Keratinocyte (primary cell): ENCODE data around the gene LILRB4. TPM values are rescaled to one million over a fixed set of nuclear protein-coding genes. Genes with fewer than 3 reads are reported as not detected.

ENCODE experiments used
- DNase-seq: peaks from one replicate; pipeline ENCODE4 v3.0.0-alpha.2; 2011; ENCODE audit warnings: low read depth, missing footprints, low spot score
- FAIRE-seq: peaks from 2 replicates; lab custom pipeline; 2011; peaks lifted over from hg19 to GRCh38; lab: Jason Lieb, UNC
- H2AFZ ChIP-seq: 2 replicates; pipeline ENCODE4 v1.6.0; 2012; ENCODE audit warnings: low read length, control low read depth, inconsistent platforms; ENCODE audit not compliant: control insufficient read depth
- H3K27ac ChIP-seq: 2 replicates; pipeline ENCODE4 v1.5.1; 2011; ENCODE audit warnings: low read length; ENCODE audit not compliant: control insufficient read depth, insufficient read depth
- H3K27me3 ChIP-seq: 3 replicates; pipeline ENCODE4 v1.6.0; 2011; ENCODE audit warnings: low read length; ENCODE audit not compliant: control insufficient read depth, insufficient read depth; ENCODE audit errors: extremely low read depth
- H3K36me3 ChIP-seq, 2 experiments: 2 replicates in 1 of 2; 3 replicates in 1 of 2; pipeline ENCODE4 v1.5.1; 2011; ENCODE audit warnings: low read length in 2 of 2, mild to moderate bottlenecking in 1 of 2; ENCODE audit not compliant: control insufficient read depth in 2 of 2, insufficient read depth in 2 of 2; ENCODE audit errors: extremely low read depth in 1 of 2
- H3K4me1 ChIP-seq: 3 replicates; pipeline ENCODE4 v1.5.1; 2011; ENCODE audit warnings: low read length; ENCODE audit not compliant: control insufficient read depth, insufficient read depth; ENCODE audit errors: extremely low read depth
- H3K4me2 ChIP-seq: 3 replicates; pipeline ENCODE4 v1.6.0; 2011; ENCODE audit warnings: low read depth, low read length; ENCODE audit not compliant: control insufficient read depth, insufficient read depth; ENCODE audit errors: extremely low read depth
- H3K4me3 ChIP-seq, 3 experiments: fragments of 200-600 bp in 1 of 3; sonication (generic) in 1 of 3; 2 replicates in 2 of 3; 3 replicates in 1 of 3; pipeline ENCODE4 v1.5.1; 2011 to 2016; ENCODE audit warnings: low read length in 3 of 3, mild to moderate bottlenecking in 3 of 3, control low read depth in 2 of 3, inconsistent platforms in 1 of 3, low read depth in 1 of 3, mixed read lengths in 1 of 3, mixed run types in 1 of 3, moderate library complexity in 1 of 3; ENCODE audit not compliant: control insufficient read depth in 2 of 3, insufficient read depth in 2 of 3; ENCODE audit errors: extremely low read depth in 1 of 3
- H3K79me2 ChIP-seq: 2 replicates; pipeline ENCODE4 v1.6.0; 2012; ENCODE audit warnings: low read length; ENCODE audit not compliant: control insufficient read depth, insufficient read depth
- H3K9ac ChIP-seq: 3 replicates; pipeline ENCODE4 v1.6.0; 2011; ENCODE audit warnings: low read length; ENCODE audit not compliant: control insufficient read depth, insufficient read depth; ENCODE audit errors: extremely low read depth
- H3K9me1 ChIP-seq: 3 replicates; pipeline ENCODE4 v1.6.0; 2011; ENCODE audit warnings: low read length; ENCODE audit not compliant: control insufficient read depth, insufficient read depth; ENCODE audit errors: extremely low read depth
- H3K9me3 ChIP-seq: 2 replicates; pipeline ENCODE4 v1.5.1; 2012; ENCODE audit warnings: low read depth, low read length; ENCODE audit not compliant: control insufficient read depth
- H4K20me1 ChIP-seq: 3 replicates; pipeline ENCODE4 v1.6.0; 2011; ENCODE audit warnings: low read length; ENCODE audit not compliant: control insufficient read depth, insufficient read depth; ENCODE audit errors: extremely low read depth
- EZH2 ChIP-seq: IDR thresholded peaks from one replicate; pipeline ENCODE4 v1.6.1; 2012; ENCODE audit warnings: inconsistent platforms, mild to moderate bottlenecking, low read length, moderate library complexity
- dilution Hi-C: fragments of 300-500 bp; cut with MboI; formaldehyde crosslinking; loops from one replicate; pipeline ENCODE4 v1.7.0; 2020; ENCODE audit warnings: low sequenced_read_pairs; ENCODE audit not compliant: extremely low pct_ligation_motif_present
- polyA plus RNA-seq, 5 experiments: library from polyadenylated mRNA; depleted of rRNA in 3 of 5; stranded (reverse) in 3 of 5; stranded (forward) in 1 of 5; unstranded in 1 of 5; fragments of >200 nt; gene quantifications; 1 replicate in 1 of 5; 2 replicates in 3 of 5; 3 replicates in 1 of 5; pipeline versions ENCODE4 v1.2.1 to v1.2.3, GENCODE V29; 2011 to 2012; ENCODE audit warnings: missing spikeins in 2 of 5, low read depth in 1 of 5, low replicate concordance in 1 of 5
- TF ChIP-seq, protein P1 (sequence below), 3 experiments: IDR thresholded peaks in 1 of 3; conservative IDR thresholded peaks in 1 of 3; optimal IDR thresholded peaks in 1 of 3; 2 replicates in 2 of 3; 3 replicates in 1 of 3; pipeline versions ENCODE3 to v1.5.1; 2011; ENCODE audit warnings: low read length in 3 of 3, mild to moderate bottlenecking in 3 of 3, moderate library complexity in 2 of 3, control low read depth in 1 of 3, inconsistent platforms in 1 of 3; ENCODE audit not compliant: insufficient read depth in 2 of 3; ENCODE audit errors: extremely low read depth in 1 of 3

LILRB4 gene
- polyA plus RNA-seq, 1 donor (not counting 4 experiments of a cell fraction or from before 2014, with no cell fraction given) = not detected

DNA sequence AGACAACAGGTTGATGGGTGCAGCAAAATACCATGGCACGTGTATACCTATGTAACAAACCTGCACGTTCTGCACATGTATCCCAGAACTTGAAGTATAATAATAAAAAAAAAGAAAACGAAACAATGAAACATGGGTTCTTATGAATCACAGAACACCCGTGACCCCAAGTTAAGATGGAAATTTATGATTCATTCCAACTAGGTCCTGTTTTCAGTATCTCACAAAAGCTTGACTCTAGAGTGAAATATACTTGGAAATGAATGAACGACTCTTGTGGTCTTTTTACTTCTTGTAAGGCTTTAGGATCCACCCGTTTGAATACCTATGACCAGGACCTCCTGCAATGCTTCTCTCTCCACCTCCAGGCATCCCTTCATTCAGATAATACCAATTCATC, 3.5 kb upstream of the LILRB4 start:
- Histone ChIP-seq H3K4me1 (no peaks in the 10 kb centered on the region), H3K9me1 (no peaks in the 10 kb centered on the region), H3K9me3 (no peaks in the 10 kb centered on the region), H3K4me2 (no peak overlapping the region), H4K20me1 (no peaks in the 10 kb centered on the region), H3K4me3 (no peak overlapping the region), H3K36me3 (no peaks in the 10 kb centered on the region), H3K79me2 (no peaks in the 10 kb centered on the region), H3K27me3 (no peaks in the 10 kb centered on the region), H3K27ac (no peak overlapping the region), H3K9ac (no peak overlapping the region), H2AFZ (no peak overlapping the region)
- no peak for TF ChIP-seq EZH2
- TF ChIP-seq, protein P1, sequence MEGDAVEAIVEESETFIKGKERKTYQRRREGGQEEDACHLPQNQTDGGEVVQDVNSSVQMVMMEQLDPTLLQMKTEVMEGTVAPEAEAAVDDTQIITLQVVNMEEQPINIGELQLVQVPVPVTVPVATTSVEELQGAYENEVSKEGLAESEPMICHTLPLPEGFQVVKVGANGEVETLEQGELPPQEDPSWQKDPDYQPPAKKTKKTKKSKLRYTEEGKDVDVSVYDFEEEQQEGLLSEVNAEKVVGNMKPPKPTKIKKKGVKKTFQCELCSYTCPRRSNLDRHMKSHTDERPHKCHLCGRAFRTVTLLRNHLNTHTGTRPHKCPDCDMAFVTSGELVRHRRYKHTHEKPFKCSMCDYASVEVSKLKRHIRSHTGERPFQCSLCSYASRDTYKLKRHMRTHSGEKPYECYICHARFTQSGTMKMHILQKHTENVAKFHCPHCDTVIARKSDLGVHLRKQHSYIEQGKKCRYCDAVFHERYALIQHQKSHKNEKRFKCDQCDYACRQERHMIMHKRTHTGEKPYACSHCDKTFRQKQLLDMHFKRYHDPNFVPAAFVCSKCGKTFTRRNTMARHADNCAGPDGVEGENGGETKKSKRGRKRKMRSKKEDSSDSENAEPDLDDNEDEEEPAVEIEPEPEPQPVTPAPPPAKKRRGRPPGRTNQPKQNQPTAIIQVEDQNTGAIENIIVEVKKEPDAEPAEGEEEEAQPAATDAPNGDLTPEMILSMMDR (optimal IDR thresholded peaks at IDR 0.05 in 1 of 3, IDR thresholded peaks at IDR 0.05 in 1 of 3, conservative IDR thresholded peaks at IDR 0.05 in 1 of 3; ENCODE audit: extremely low read depth in 1 of 3, insufficient read depth in 2 of 3, low read length in 3 of 3) = no peak
- dilution Hi-C loops = no loop called here
- FAIRE-seq (no peak), DNase-seq (no peak)

DNA sequence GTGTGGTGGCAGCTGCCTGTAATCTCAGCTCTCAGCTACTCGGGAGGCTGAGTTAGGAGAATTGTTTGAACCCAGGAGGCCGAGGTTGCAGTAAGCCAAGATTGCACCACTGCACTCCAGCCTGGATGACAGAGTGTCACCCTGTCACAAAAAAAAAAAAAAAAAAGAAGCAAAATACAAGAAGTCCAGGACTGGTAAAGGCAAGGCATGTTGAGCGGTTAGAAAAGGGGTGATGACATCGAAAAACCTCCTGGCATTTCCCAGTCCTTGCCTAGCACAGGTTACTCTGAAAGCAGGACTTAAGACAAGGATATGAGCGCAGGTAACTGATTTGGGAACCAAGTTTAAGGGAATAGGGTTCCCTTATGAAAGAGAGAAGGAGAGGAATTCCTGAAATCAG, 2.5 kb upstream of the LILRB4 start:
- dilution Hi-C loops = no loop called here
- H3K9me1 ChIP-seq = no peaks in the 10 kb centered on the region

More for the DNA sequence above, 2.5 kb upstream of the LILRB4 start:
- Histone ChIP-seq H3K4me3 (no peak overlapping the region), H3K9ac (no peak overlapping the region), H3K4me2 (no peak overlapping the region), H3K27me3 (no peaks in the 10 kb centered on the region), H3K36me3 (no peaks in the 10 kb centered on the region), H3K27ac (no peak overlapping the region), H3K79me2 (no peaks in the 10 kb centered on the region), H2AFZ (no peak overlapping the region), H4K20me1 (no peaks in the 10 kb centered on the region), H3K9me3 (peaks cover 3% of the 10 kb centered on the region), H3K4me1 (no peaks in the 10 kb centered on the region)
- TF ChIP-seq, protein P1 (optimal IDR thresholded peaks at IDR 0.05 in 1 of 3, IDR thresholded peaks at IDR 0.05 in 1 of 3, conservative IDR thresholded peaks at IDR 0.05 in 1 of 3; ENCODE audit: extremely low read depth in 1 of 3, insufficient read depth in 2 of 3, low read length in 3 of 3) = no peak
- TF ChIP-seq EZH2 = no peak
- DNase-seq = no peak
- FAIRE-seq = no peak
